Tibial artery (tissue), 4 donors: ENCODE data around the gene CHRDL2.

ENCODE experiments used
- DNase-seq, 2 donors: peaks; one replicate each; pipeline ENCODE4 v3.0.0-alpha.2; 2019
- H3K27ac ChIP-seq, 2 donors: fragments of 200-600 bp; sonication (generic) in 1 of 2; 1 replicate in 1 of 2; 2 replicates in 1 of 2; pipeline ENCODE4 v1.5.1; 2018 to 2019; ENCODE audit warnings: mild to moderate bottlenecking in 1 of 2
- H3K27me3 ChIP-seq, 2 donors: fragments of 200-600 bp; sonication (generic) in 1 of 2; one replicate each; pipeline versions ENCODE4 v1.5.1 to v1.6.0; 2016 to 2019
- H3K36me3 ChIP-seq, 3 donors: fragments of 200-600 bp; sonication (generic) in 2 of 3; one replicate each; pipeline ENCODE4 v1.5.1; 2016 to 2019; ENCODE audit warnings: mild to moderate bottlenecking in 2 of 3
- H3K4me1 ChIP-seq, 4 donors: fragments of 200-600 bp; sonication (generic) in 2 of 4; 1 replicate in 3 of 4; 2 replicates in 1 of 4; pipeline ENCODE4 v1.5.1; 2016 to 2019
- H3K4me3 ChIP-seq, 2 donors: fragments of 200-600 bp; sonication (generic) in 1 of 2; 1 replicate in 1 of 2; 2 replicates in 1 of 2; pipeline ENCODE4 v1.5.1; 2018 to 2019; ENCODE audit warnings: mild to moderate bottlenecking in 2 of 2
- H3K9me3 ChIP-seq, 3 donors: fragments of 200-600 bp; sonication (generic) in 1 of 3; one replicate each; pipeline ENCODE4 v1.5.1; 2016 to 2019
- CTCF ChIP-seq, 2 experiments: fragments of 200-600 bp in 1 of 2; fragments of 450-650 bp in 1 of 2; IDR thresholded peaks; one replicate each; pipeline ENCODE4 v1.5.1; 2017 to 2019; ENCODE audit warnings: antibody characterized with exemption in 2 of 2, mild to moderate bottlenecking in 1 of 2, moderate library complexity in 1 of 2
- intact Hi-C: fragments of 100-400 bp; cut with DNase I; formaldehyde crosslinking; loops from one replicate; pipeline ENCODE4 v1.15.0; 2023; ENCODE audit warnings: low total_unique reads

CHRDL2 gene

GRCh38 chr11:74694136-74694930, 36.9 kb downstream of the CHRDL2 start:
- no peak for TF ChIP-seq CTCF (IDR thresholded peaks at IDR 0.05)
- H3K4me1 ChIP-seq, result peaks cover 0 to 29% (median 18%) of the 10 kb centered on the region in 4 donors
- H3K4me3 ChIP-seq, result no peak overlapping the region
- no peaks in the 10 kb centered on the region for H3K36me3 ChIP-seq
- H3K27ac ChIP-seq, result no peak overlapping the region
- intact Hi-C loops, result no loop called here
- DNase-seq, result no peak
- no peaks in the 10 kb centered on the region for H3K27me3 ChIP-seq
- no peaks in the 10 kb centered on the region for H3K9me3 ChIP-seq

GRCh38 chr11:74693531-74693930, 37.7 kb downstream of the CHRDL2 start:
- intact Hi-C loops, result no loop called here
- no peak for DNase-seq
- H3K36me3 ChIP-seq, result no peaks in the 10 kb centered on the region
- peaks cover 0 to 31% (median 18%) of the 10 kb centered on the region in 4 donors for H3K4me1 ChIP-seq
- H3K27me3 ChIP-seq, result no peaks in the 10 kb centered on the region
- H3K9me3 ChIP-seq, result no peaks in the 10 kb centered on the region
- no peak for TF ChIP-seq CTCF (IDR thresholded peaks at IDR 0.05)
- no peak overlapping the region for H3K4me3 ChIP-seq
- no peak overlapping the region for H3K27ac ChIP-seq

GRCh38 chr11:74691755-74692154, 39.5 kb downstream of the CHRDL2 start:
- intact Hi-C loops, result no loop called here
- Histone ChIP-seq H3K4me3 (no peak overlapping the region), H3K4me1 (peaks cover 0 to 34% (median 19%) of the 10 kb centered on the region in 4 donors), H3K27ac (no peak overlapping the region), H3K9me3 (no peaks in the 10 kb centered on the region), H3K36me3 (no peaks in the 10 kb centered on the region), H3K27me3 (no peaks in the 10 kb centered on the region)
- TF ChIP-seq CTCF (IDR thresholded peaks at IDR 0.05), result no peak
- DNase-seq, result no peak

- H3K27ac ChIP-seq, result no peak overlapping the region
- H3K9me3 ChIP-seq, result no peaks in the 10 kb centered on the region
- H3K36me3 ChIP-seq, result no peaks in the 10 kb centered on the region
- H3K4me3 ChIP-seq, result no peak overlapping the region
- peaks cover 0 to 22% (median 8%) of the 10 kb centered on the region in 4 donors for H3K4me1 ChIP-seq
- TF ChIP-seq CTCF (IDR thresholded peaks at IDR 0.05), result no peak
- DNase-seq, result no peak
- no peaks in the 10 kb centered on the region for H3K27me3 ChIP-seq
- intact Hi-C loops, result no loop called here
These were observed 41.6 kb downstream of the CHRDL2 start for GRCh38 chr11:74689666-74690065.

GRCh38 chr11:74687237-74688023, 43.8 kb downstream of the CHRDL2 start:
- Histone ChIP-seq H3K36me3 (no peaks in the 10 kb centered on the region), H3K9me3 (no peaks in the 10 kb centered on the region), H3K4me1 (peaks cover 0 to 40% (median 23%) of the 10 kb centered on the region in 4 donors), H3K27me3 (no peaks in the 10 kb centered on the region), H3K27ac (peak overlapping the region; percentile 45 to 55), H3K4me3 (no peak overlapping the region)
- no peak for TF ChIP-seq CTCF (IDR thresholded peaks at IDR 0.05)
- intact Hi-C loops, result no loop called here
- DNase-seq, result no peak
